ENCODE results near the gene TRIM37.

DNA sequence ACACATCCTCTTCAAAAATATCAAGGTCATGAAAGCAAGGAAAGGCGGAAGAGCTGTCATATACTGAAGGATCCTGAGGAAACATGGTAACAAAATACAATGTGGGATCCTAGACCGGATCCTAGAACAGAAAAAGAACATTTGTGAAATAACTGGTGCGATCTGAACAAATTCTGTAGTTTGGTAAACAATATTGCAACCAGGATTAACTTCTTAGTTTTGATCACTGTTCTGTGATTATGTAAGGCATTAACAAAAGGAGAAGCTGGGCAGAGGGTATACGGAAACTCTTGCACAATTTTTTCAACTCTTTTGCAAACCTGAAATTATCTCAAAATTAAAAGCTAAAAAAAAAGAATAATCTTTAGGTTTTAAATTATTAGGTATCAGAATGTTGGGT is 109.7 kb downstream of the TRIM37 start:
- TF ChIP-seq, protein P1, sequence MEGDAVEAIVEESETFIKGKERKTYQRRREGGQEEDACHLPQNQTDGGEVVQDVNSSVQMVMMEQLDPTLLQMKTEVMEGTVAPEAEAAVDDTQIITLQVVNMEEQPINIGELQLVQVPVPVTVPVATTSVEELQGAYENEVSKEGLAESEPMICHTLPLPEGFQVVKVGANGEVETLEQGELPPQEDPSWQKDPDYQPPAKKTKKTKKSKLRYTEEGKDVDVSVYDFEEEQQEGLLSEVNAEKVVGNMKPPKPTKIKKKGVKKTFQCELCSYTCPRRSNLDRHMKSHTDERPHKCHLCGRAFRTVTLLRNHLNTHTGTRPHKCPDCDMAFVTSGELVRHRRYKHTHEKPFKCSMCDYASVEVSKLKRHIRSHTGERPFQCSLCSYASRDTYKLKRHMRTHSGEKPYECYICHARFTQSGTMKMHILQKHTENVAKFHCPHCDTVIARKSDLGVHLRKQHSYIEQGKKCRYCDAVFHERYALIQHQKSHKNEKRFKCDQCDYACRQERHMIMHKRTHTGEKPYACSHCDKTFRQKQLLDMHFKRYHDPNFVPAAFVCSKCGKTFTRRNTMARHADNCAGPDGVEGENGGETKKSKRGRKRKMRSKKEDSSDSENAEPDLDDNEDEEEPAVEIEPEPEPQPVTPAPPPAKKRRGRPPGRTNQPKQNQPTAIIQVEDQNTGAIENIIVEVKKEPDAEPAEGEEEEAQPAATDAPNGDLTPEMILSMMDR (IDR thresholded peaks at IDR 0.05; ENCODE audit: borderline replicate concordance, extremely low read depth, low read length, poor library complexity, severe bottlenecking) = no peak
- no peak for TF ChIP-seq EZH2 (IDR thresholded peaks at IDR 0.05; ENCODE audit: borderline replicate concordance, low read depth, low read length, severe bottlenecking)

All from DND-41 (cell line).